HTERT RPE-1 (cell line): Measurements from ENCODE around the gene ETV7.
"Not testable (repeated sequence)": the region's sequence is repeated elsewhere in the genome, so short reads cannot be mapped to it uniquely, and the experiment has no call there.

Source experiments
- in situ Hi-C: fragments of 300-500 bp; cut with MboI; formaldehyde crosslinking; loops from 4 replicates; pipeline ENCODE4 v1.14.3; 2020; ENCODE audit warnings: low sequenced_read_pairs

The ETV7 gene

DNA sequence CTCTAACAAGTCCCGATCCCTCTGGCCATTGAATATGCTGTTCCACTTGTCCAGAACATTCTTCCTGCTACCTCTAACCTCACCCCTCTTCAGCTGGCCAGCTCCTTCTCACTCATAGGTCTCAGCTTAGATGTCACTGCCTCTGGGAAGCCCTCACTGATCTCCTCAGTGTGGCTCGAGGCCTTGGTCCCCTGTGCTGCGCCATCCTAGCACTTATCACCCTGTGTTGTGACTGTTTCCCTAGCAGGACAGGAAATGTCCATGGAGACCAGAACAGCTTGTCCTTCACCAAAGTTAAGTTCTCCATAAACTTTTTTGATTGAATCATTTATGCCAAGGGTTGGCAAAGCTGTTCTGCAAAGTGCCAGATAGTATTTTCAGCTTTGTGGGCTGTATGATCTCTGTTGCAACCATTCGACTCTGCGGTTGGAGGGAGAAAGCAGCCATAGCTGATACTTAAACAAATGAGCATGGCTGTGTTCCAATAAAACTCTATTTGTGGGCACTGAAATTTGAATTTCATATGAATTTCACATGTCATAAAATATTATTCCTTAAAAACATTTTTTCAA, 44.3 kb downstream of the ETV7 start:
- in situ Hi-C loops = no loop called here

DNA sequence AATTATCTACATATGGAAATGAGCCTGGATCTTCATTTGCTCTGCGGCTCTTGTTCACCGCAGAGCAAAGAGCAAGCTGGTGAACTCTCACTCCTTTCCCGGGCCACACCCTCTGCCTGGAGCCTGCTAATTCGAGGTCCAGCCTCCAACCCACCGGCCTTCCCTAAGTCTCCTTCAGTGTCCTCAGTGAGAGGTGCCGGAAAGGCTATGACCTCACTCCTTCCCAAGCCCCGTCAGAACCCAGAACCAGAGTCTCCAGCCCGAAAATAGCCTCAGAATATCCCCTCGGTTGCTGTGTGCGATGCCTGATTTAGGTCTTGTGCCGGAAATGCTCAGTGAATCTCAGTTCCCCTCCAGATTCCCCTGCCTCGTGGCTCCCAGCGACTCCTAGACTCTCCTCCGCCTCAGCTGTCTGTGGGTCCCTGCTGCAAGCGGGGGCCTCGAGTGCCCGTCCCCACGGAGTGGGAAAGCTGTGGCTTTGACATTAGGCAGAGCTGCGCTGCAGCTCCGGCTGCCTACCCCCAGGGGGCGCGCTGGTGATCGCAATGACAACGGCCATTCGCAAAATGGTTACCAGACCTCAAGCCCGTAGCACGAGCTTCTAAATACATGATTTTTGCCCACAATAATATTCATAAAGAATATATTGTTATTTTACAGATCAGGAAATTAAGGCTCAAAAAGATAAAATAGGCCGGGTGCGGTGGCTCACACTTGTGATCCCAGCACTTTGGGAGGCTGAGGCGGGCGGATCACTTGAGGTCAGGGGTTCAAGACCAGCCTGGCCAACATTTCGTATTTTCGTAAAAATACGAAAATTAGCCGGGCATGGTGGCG, 46.6 kb downstream of the ETV7 start:
- in situ Hi-C loops = no loop called here

DNA sequence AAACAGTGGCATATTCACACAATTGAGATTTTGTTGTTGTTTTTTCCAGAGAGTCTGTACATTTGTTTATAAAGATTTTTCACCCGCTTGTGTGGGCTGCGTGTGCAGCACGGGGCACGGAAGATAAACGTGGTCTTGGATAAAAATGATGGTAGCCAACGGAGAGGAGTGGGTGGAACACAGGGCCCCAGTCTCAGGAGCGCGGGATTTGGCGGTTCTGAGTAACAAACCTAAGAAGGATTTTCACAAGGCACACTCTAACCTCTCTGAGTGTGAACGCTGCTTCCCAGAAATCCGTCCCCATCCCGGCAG, 47.2 kb downstream of the ETV7 start:
- in situ Hi-C loops = no loop called here

DNA sequence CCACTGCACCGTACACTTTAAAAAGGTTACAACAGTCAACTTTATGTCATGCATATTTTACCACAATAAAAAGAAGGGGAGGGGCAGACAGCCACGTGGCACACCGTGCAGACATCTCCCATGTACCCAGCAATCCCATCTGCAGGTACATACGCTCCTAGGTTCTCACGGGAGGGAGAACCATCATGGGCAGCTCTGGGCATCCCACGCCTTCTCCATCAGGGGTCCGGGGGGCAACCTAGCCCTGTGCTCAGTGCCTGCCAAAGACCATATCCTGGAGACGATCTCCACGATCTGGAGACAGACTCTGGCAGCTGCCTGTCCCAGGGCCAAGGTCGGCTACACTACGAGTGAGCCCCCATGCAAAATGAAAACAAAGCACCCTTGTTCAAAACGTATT, 48.3 kb downstream of the ETV7 start:
- in situ Hi-C loops = no loop called here

DNA sequence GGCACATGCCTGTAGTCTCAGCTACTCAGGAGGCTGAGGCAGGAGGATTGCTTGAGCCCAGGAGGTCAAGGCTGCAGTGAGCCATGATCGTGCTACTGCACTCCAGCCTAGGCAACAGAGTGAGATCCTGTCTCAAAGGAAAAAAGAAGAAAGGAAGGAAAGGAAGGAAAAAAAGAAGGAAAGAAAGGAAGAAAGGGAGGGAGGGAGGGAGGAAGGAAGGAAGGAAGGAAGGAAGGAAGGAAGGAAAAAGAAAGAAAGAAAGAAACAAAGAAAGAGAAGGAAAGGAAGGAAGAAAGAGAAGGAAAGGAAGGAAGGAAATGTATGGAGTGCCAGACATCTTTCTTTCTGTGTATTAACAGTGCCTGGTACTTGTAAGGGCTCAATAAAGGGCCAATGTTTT, 49.2 kb downstream of the ETV7 start:
- in situ Hi-C loops = not testable (repeated sequence)

DNA sequence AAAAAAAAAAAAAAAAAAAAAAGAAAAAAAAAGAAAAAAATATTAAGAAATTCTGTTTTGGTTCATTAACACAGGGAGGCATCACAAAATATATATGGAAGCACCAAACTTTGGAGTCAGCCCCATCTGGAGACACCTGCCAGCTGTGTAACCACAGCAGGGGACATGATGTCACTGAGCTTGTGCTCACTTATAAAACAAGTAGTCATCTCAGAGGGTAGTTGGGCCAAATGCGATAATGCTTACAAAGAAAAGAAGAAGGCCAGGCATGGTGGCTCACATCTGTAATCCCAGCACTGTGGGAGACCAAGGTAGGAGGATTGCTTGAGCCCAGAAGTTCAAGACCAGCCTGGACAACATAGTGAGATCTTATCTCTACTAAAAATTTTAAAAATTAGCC, 49.7 kb downstream of the ETV7 start:
- in situ Hi-C loops = no loop called here

DNA sequence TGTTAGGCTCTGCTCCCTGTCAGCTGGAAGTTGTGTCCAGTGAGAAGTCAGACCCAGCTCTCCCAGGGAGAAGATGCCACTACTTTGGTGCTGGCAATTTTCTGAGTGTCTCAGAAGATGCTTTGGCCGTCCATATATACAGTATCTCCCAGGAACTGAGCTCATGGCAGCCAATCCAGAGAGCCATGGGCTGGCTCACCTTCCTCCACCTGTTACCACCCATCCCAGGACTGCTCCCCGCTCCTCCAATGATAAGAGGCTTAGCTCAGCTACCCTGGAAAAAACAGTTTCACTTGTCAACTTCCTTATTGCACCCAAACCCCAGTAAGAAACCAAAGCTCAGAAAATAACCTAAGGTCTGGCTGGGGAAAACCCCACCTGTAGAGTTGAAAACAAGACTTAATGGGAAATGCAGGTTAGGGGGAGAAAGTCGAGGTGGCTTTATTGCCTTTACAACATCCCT, 50.7 kb downstream of the ETV7 start, which contains the start of gene BNIP5:
Gene BNIP5, minus strand, starts transcription at position 110 of the 463 bp plus-strand sequence. CDS start 6,198 bp downstream, outside the sequence.
- in situ Hi-C loops = no loop called here

DNA sequence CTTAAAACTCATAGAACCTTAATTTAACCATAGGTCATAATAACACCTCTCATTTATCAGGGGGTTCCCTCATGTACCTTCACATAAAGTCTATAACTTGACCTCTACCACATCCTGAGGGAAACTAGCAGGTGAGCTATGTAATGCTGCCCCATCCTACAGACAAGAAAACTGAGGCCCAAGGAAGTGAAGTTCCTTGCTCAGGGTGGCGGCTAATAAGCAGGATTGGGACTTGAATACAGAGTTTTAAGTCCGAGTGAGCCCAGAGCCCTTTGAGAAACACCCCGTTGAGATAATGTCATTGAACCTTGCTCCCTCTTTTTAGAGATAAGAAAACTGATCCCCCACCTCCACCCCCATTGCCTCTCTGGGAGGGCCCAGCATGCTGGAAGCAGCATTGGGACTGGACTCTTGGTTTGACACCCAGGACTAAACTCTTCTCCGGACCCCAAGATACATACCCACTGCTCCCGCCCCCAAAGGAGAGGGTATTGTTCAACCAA, 51.2 kb downstream of the ETV7 start:
- in situ Hi-C loops = no loop called here

DNA sequence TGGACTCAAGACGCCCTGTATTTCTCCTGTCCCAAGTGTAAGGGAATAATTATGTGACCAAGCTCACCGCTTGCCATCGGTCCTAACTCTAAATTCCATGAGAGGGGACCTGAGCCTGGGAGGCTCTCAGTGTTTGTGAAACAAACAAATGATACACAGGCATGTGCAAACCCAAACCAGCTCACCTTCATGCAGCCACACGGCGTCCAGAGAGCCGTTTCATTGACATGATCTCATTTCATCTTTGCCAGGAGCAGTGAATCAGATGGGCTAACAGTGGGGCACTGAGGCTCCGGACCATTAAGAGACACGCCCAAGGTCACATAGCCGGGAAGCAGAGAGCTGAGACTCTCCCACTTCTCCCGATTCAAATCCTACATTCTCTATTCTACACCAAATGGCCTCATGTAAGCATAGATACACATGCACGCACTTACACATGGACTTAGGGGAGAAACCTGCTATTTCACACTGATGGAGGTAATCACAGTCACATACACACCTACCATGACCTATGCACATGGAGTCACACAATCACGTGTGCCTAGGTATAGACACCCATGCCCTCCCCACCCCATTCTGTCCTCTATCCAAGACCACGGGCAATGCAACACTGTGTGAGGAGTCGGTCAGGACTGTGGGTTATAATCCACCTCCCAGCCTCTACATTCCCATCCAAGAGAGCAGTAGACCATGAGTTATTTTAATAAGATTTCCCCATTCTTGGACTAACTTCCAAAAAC, 51.8 kb downstream of the ETV7 start:
- in situ Hi-C loops = no loop called here

DNA sequence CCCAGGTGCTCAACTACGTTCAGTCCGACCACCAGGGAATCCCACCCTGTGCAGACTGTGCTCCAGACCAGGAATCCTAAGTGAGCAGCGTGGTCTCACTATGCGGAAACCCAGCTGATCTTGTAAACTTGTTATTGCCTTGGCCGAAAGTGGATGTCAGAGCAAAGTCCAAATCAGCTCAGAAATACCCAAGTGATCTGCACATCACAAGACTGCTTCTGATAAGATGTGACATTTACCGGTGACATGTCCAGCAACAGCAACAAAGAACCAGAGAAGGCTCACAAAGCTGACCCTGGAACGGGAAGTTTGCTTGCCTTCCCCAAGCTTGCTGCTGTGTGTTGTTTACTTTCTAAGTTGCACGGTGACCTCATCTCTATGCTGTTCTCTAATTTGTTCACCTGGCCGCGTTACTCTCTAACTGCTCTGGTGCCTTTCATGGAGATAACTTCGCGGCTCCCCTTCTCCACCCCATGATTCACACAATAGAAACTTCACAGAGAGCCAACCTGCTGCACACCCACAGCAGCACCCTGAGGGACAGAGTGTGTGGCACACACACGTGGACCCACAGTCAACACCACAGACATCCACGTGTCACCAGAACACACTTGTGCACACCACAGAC, 52.5 kb downstream of the ETV7 start:
- in situ Hi-C loops = no loop called here

DNA sequence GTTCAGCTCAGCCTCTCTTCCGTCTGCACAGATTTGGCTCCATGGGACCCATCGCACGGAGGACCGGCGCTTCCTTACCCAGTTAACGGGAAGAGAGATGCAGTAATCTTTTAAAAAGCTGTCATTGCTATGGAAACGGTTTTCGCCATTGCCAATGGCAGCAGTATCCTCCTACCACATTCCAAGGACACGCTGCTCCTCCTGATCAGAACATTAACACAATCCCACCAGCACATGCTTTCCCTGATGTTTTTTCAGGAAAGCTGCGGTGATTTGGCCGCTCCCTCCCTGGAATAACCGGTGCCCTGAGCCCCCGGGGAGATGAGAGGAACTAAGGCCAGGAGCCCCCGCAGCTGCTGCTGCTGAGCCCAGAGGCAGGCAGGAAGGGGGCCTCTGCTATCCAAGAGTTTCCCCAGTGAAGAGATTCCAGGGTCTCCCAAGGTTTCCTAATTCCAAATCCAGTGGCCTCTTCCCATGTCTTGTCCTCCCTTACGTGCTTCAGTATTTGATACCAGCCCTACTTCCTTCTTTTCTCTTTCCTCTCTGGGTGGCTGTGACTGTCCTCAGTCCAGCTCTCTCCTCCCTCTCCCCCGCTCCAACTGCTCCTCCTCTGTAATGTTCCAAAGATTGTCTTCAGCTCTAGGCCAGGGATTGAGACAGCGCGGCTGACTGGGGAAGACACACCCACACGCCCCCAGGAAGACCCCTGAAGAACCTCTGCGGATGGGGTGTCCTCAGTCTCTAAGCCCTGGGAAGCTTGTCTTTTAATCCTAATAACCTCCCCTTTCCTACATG, 53.3 kb downstream of the ETV7 start:
- in situ Hi-C loops = no loop called here

DNA sequence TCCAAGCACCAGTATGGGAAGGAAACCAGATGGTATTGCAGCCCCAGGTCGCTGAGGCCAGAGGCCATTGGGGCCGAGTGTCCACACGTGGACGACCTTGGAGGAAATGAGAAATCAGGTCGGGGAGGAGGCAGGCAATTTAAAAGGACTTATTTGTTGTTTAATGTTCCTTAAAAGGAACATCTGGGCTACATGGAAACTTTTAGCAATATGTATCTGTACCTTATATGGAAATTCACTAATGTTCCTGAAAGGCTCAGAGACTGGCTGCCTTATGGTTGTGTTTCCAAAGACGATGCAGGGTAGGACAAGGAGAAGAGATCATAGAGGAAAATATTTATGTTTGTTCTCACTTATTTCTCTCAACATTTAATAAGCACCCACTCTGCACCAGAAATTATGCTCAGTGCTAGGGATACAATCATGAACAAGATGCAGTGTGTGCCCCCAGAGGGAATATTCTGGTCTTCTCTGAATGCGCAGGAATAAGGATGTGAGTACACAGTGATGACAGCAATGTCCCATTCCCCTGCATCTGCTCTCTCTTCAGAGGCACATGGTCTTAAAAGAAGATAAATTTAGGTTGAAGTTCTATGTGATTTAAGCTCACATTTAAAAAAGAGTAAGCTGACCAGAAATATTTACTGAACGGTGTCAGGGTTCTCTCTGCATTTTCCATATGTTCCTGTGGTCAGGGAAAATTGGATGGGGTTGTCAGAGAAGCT, 54.1 kb downstream of the ETV7 start:
- in situ Hi-C loops = no loop called here

DNA sequence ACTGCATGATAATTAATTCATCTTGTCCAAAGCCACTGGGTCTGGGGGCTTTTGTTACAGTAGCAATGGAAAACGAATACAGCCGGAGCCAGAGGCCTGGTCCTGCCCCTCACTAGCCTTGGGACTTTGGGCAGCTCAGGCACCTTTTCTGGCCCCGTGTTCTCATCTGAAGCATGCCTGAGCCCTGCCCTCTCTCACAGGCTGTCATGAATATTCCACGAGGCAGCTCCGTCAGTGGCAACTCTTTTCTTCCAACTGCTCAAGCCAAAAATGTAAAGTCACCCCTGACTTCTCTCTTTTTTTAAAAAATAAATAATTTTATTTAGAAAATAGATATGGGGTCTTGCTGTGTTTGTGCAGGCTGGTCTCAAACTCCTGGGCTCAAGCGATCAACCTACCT, 56.1 kb downstream of the ETV7 start:
- in situ Hi-C loops = no loop called here

DNA sequence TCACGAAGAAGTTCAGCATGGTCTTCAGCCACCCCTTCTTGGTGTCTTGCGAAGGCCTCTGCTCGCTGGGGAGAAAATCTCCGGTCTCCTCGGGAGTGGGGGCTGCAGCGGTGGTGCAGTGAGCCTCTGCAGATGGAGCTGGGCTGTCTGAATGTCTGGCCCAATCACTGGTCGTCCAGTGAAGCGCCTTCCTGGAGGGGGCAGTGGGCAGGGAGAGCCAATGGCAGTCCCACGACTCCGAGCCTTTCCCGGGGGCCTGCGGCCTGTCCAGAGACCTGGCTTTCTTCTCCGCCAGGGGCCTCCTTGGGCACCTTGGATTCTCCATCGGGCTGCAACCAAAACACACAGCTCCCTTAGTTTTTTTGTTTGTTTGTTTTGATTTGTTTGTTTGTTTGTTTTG, 57.1 kb downstream of the ETV7 start:
- in situ Hi-C loops = no loop called here

DNA sequence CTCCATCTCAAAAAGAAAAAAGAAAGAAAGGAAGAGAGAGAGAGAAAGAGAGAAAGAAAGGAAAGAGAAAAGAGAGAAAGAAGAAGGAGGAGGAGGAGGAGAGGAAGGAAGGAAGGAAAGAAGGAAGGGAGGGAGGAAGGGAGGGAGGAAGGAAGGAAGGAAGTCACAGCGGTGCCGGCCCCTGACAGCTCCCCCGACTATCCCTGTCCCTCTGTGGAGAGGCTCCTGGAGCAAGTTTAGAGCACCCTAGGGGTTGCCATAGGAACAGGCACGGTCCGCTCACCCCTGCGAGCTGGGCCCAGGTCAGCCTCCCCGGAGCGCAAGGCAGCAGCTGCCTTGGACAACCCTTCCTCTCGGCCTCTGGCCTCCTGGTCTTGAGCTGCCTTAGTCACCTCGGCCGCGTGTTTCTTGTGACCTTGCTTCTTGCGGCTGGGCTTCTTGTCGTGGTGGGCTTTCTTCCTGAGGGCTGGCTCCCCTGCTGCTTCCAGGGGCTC, 57.6 kb downstream of the ETV7 start:
- in situ Hi-C loops = no loop called here

DNA sequence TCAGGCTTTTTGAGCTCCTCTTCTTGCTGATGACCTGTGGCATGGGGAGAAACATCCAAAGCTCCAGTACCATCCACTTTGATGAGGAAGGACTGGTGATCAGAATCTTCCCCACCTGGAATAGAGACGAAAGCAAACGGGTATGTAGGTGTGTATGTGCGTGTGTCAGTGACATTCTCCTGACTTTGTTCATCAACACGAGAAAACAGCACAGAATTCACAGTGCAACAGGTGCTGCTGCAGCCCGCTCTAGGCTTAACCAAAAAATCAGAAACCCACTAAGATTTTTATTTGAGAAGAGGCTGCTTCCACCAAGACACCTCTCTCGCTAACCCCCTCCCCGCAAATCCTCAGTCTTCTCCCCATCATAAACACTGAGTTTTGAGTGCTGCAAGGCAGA, 58.9 kb downstream of the ETV7 start:
- in situ Hi-C loops = no loop called here

DNA sequence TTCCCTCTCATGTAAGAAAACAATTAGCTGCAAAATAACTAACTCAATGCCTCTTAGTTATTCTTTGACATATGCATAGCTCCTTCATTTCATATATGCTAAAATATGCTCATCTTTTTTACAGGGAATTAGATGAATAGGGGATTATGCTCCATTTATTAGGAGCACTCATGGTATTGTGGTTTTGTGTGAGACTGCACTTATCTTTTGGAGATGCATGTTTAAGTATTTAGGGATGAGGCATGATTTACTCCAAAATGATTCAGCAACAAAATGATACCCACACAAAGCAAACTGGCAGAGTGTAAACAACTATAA, 59.6 kb downstream of the ETV7 start:
- in situ Hi-C loops = no loop called here

DNA sequence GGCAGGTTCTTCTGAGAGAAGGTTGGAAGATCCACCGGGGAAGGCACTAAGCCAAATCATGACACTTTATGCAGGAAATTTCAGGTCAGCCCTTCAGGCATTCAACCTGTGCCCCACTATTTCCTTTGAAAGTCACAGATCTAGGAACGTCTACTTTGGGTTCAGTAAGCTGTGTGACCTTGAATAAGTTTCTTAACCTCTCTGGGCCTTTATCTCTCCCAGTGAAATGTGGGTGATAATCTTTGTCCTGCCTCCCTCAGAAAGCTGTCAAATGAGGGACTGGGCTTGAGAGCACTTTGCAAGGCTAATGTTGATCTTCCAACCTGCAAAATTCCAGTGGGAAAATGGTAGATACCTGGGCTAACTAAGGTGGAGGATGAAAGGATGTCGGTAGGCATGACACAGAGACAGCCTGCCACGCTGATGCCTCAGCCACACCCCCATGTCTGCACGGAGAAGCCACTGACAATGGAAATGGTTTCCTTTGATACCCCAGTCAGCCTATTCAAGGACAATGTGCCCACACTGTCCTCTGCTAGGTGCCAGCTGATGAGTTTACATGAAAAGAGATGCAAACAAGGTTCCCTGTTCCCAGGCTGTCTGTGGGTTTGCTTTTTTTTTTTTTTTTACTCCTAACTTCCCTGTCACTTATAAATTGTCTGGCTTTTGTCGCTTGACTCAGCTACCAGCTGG, 60.1 kb downstream of the ETV7 start:
- in situ Hi-C loops = no loop called here

DNA sequence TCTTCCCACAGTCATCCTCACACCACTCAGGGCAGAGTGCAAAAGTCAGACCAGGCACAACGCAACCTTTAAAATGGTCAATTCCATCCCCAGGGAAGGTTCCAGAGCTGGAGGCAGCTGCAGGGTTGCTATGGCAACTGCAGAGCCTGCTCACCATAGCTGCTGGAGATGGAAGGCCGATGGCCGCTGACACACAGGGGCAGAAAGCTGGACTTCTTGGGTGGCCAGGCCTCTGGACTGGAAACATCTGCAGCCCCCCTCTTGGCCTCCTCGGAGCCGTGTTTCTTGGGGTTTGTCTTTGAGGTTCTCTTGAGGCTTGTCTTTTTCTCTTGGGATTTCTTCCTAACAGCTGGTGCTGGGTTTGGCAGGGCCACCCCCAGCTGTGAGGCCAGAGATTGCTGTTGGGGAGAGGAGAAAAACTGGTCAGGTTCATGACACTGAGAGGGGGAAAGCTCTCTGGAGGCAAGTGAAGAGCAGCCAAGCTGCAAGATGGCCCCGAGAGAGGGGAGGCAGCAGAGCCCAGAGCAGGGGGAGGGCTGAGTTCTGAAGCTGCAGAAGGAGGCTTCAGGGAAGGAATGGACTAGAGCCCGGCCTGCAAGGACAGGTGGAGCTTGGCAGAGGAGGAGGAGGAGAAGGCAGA, 61.0 kb downstream of the ETV7 start:
- in situ Hi-C loops = no loop called here
